Measurements from ENCODE around the gene GPX4.

GPX4 gene

GRCh38 chr19:1103708-1104310 is at the start of gene GPX4:
TSS of gene GPX4 (plus strand) at chr19:1103994. CDS start at chr19:1104044, 50 bp downstream.
- DNase-seq, result peak; percentile 100

GRCh38 chr19:1054102-1055027 is 49.4 kb upstream of the GPX4 start:
- no peak for DNase-seq

- DNase-seq, result no peak
These were observed 48.8 kb upstream of the GPX4 start for GRCh38 chr19:1055028-1055425.

GRCh38 chr19:1055886-1056620 is 47.7 kb upstream of the GPX4 start:
- DNase-seq, result no peak

- DNase-seq, result no peak
These were observed 46.5 kb upstream of the GPX4 start for GRCh38 chr19:1057176-1057855.

- DNase-seq, result no peak
These were observed 45.7 kb upstream of the GPX4 start for GRCh38 chr19:1058112-1058511.

GRCh38 chr19:1060689-1061088 is 43.1 kb upstream of the GPX4 start:
- no peak for DNase-seq

GRCh38 chr19:1061987-1062386 is 41.8 kb upstream of the GPX4 start:
- no peak for DNase-seq

GRCh38 chr19:1062387-1063029 is 41.3 kb upstream of the GPX4 start:
- DNase-seq, result no peak

GRCh38 chr19:1063030-1063908 is 40.5 kb upstream of the GPX4 start:
- no peak for DNase-seq

GRCh38 chr19:1063909-1064660 is 39.7 kb upstream of the GPX4 start:
- no peak for DNase-seq

GRCh38 chr19:1064661-1065605 is 38.9 kb upstream of the GPX4 start:
- DNase-seq, result no peak

- DNase-seq, result no peak
These were observed 38.1 kb upstream of the GPX4 start for GRCh38 chr19:1065606-1066109.

- DNase-seq, result no peak
These were observed 37.5 kb upstream of the GPX4 start for GRCh38 chr19:1066251-1066747.

GRCh38 chr19:1066748-1067340 is 37.0 kb upstream of the GPX4 start, which contains the start of gene ARHGAP45:
TSS of gene ARHGAP45 (plus strand) at chr19:1067167. CDS start at chr19:1067406, 239 bp downstream.
- DNase-seq, result no peak

- no peak for DNase-seq
These were observed 36.3 kb upstream of the GPX4 start for GRCh38 chr19:1067341-1067957.

- DNase-seq, result no peak
These were observed 35.5 kb upstream of the GPX4 start for GRCh38 chr19:1068009-1069001.
